Omental fat pad (tissue), 4 donors: ENCODE measurements around the gene MACIR. TPM values are rescaled to one million over a fixed set of nuclear protein-coding genes. Genes with fewer than 3 reads are reported as not detected.

Experiments used
- ATAC-seq: fragments of 150-250 bp; one replicate; pipeline ENCODE4 v1.9.1; 2016; ENCODE audit warnings: mild to moderate bottlenecking, moderate library complexity; ENCODE audit not compliant: low FRiP score
- DNase-seq: peaks from one replicate; pipeline ENCODE4 v3.0.0-alpha.2; 2019; ENCODE audit warnings: low spot score
- total RNA-seq, 4 donors: library from RNA; depleted of rRNA; stranded (reverse); fragments of >200 nt; gene quantifications; one replicate each; pipeline ENCODE4 v1.1.0, GENCODE V29; 2016
- TF ChIP-seq, protein P1 (sequence below), 3 donors: fragments of 450-650 bp; IDR thresholded peaks; one replicate each; pipeline ENCODE4 v1.5.1; 2016 to 2017; ENCODE audit warnings: antibody characterized with exemption in 3 of 3, mild to moderate bottlenecking in 3 of 3, moderate library complexity in 2 of 3

The MACIR gene
- total RNA-seq, 4 donors from 2014 or later = 18.6 to 50.6 (median 23.3) TPM

DNA sequence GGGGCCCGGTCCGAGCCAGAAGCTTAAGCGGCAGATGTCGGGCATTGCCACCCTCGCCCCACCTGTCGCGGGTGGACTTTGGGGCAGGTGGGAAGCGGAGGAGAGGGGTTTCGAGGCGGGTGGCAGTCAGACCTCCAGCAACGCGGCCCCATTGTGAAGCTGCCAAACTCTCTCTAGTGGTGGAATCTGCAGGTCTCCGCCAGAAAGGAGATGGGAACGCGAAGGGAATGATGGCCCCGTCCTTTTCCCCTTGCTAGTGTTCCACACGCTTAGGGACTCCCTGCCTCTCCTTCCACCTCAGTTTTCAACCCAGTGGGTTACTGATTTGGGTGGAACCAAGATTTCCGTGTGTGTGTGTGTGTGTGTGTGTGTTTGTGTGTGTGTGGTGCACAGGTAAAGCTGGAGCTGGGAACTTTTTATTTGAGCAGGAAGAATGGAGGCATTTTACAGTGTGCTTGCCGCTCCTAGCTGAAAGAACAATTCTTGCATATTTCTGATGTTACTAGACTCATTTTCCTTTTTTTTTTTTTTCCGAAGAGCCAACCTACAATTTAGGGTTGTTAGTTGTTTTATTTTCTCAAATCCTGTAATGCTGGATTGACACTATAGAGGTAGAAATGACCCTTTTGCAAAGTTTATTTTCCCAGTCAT, 1.3 kb downstream of the MACIR start:
- no peak for ATAC-seq
- TF ChIP-seq, protein P1, sequence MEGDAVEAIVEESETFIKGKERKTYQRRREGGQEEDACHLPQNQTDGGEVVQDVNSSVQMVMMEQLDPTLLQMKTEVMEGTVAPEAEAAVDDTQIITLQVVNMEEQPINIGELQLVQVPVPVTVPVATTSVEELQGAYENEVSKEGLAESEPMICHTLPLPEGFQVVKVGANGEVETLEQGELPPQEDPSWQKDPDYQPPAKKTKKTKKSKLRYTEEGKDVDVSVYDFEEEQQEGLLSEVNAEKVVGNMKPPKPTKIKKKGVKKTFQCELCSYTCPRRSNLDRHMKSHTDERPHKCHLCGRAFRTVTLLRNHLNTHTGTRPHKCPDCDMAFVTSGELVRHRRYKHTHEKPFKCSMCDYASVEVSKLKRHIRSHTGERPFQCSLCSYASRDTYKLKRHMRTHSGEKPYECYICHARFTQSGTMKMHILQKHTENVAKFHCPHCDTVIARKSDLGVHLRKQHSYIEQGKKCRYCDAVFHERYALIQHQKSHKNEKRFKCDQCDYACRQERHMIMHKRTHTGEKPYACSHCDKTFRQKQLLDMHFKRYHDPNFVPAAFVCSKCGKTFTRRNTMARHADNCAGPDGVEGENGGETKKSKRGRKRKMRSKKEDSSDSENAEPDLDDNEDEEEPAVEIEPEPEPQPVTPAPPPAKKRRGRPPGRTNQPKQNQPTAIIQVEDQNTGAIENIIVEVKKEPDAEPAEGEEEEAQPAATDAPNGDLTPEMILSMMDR (IDR thresholded peaks at IDR 0.05) = no peak
- no peak for DNase-seq

DNA sequence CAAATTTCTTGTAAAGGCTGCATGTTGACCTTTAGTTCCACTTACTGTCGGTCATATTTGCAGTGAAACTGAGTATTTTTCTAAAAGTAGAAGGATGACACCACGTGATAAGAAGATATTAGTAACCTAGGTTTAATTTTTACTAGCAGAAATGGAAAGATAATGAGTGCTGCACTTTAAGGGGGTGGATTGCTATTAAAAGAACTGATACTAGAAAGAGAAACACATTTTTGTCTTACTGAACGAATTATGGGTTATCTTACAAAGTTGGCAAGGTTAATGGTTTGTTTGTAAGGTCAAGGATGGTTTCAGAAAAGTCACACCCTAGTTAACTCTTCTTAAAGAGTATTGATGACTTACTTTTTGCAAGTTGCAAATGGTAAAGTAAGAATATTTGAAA, 2.4 kb downstream of the MACIR start:
- TF ChIP-seq, protein P1 (IDR thresholded peaks at IDR 0.05) = no peak
- DNase-seq (no peak), ATAC-seq (no peak)

DNA sequence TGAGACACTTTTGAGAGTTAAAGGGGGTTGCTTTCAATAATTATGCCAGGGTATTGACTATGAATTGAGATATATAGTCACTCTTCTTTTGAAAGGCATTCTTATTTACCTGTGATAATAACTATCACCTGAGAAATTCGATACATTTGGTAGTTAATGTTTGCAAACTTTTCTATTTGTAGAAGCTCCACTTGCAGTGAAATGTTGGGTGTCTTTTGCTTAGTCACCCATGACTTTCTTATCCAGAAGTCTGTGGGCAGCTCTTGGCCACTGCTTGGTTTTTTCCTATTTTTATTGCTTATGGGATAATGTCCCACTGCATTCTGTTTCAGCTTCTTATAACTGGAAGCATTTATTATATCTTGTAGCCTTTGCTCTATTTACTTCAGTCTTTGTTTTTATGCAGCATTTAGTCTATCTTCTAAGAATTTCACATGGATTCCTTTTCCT, 3.9 kb downstream of the MACIR start:
- TF ChIP-seq, protein P1 (IDR thresholded peaks at IDR 0.05) = no peak
- DNase-seq = no peak
- no peak for ATAC-seq

DNA sequence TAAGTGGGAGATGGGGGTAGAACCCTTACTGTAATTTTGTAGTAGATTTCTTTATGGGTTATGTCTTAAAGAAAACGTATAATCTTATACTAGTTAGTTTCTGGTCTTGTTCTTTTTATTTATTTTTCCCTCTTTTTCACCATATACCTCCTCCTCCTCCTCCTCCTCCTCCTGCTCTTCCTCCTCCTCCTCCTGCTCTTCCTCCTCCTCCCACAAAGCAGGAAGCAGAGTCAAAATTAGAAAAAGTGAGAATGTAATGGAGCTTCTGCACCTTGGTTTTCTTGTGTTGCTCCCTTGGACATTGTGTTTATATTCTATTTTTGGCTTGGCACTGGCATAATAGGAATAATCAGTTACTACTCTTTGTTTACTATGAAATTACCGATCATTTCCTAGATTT, 4.5 kb downstream of the MACIR start:
- no peak for ATAC-seq
- TF ChIP-seq, protein P1 (IDR thresholded peaks at IDR 0.05) = no peak
- no peak for DNase-seq

DNA sequence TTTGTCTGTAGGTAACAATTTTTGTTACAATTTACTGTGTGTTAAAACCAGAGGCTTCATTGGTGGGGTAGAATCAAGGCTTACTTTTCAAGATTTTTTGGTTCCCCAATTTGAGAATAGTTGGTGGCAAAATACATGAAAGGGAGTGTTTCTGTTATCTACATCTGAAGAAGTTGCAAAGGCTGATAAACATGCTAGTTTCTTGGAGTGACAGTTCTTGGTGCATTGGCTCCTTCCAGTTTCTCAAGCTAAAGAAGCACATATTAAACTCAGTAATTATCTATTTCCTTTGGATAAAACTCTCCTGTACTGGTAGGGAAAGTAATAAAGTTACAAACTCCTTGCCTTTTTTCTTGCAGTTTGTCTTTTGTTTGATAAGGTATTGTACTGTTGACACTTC, 5.9 kb downstream of the MACIR start:
- ATAC-seq = no peak
- no peak for DNase-seq
- TF ChIP-seq, protein P1 (IDR thresholded peaks at IDR 0.05) = no peak

DNA sequence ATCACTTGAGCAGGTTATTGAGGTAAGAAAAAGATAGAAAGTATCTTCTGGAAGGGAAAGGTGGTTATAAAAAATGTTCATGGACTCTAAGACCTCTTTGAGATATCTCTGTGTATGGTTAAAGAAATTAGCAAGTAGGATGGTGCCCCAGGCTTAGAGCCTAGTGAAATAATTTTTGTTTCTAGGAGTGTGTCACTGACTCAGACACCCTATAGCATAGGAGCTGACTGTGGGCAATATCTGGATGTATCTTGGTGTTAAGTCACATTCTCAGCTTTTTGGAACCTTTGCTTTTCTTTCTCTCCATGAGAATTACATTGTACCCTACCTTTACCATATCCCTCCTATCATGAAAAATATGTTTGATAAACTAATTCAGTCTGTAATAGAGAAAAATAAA, 12.0 kb downstream of the MACIR start:
- TF ChIP-seq, protein P1 (IDR thresholded peaks at IDR 0.05) = no peak
- ATAC-seq (no peak), DNase-seq (no peak)

DNA sequence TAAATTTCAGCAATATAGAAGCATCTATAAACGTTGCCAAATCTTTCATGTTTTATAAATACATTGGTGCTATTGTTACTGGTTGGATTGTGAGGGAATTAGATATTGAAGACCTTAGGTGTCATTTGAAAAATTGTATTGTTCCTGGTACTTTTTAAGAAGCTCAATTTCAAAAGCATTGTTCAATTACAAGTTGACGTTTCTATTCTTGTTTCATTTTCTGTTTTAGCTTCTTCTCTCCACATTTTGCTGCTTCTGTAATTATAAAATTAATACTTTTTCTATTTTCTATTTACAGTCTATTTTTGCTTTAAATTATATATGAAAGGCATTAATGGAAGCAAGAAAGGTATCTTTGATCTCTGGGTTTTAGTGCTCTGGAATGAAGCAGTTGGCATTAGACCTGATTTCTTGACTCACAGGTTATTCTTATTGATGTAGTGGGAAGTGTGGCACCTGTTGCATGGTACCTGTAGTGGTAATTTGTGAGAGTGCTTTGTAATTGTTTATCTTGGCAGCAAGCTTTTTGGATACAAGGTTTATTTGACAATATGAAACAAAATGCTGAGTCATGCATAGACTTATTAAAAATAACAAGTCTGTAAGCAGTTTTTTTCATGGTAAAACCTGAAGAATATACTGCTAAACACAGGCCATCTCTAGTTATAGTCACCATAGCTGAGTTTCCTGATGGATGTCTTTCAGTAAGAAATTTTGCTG, 13.2 kb downstream of the MACIR start:
- DNase-seq = no peak
- TF ChIP-seq, protein P1 (IDR thresholded peaks at IDR 0.05) = no peak
- ATAC-seq = no peak
